Activated naive CD8-positive, alpha-beta T cell treated with anti-CD3 and anti-CD28 coated beads, Interleukin-2, amount 10 ng/mL, durations not matched to agents 7 days and 5 days (primary cell): ENCODE data around the gene METTL16. TPM values are rescaled to one million over a fixed set of nuclear protein-coding genes. Genes with fewer than 3 reads are reported as not detected.
"Not testable (repeated sequence)": the region's sequence is repeated elsewhere in the genome, so short reads cannot be mapped to it uniquely, and the experiment has no call there.

Experiments
- ATAC-seq: fragments of 150-1000 bp; cut with Tn5 transposase; one replicate; pipeline ENCODE4 v1.10.0; 2021; ENCODE audit warnings: low read depth, moderate library complexity
- POLR2A ChIA-PET: fragments of 350-600 bp; sonication (Branson Sonifier 250); formaldehyde crosslinking; loops from one replicate; lab custom pipeline; 2021; ENCODE audit warnings: antibody characterized with exemption; lab: Charles Lee
- DNase-seq: peaks from one replicate; pipeline ENCODE4 v3.0.0; 2021
- H3K27ac Mint-ChIP-seq: one replicate; pipeline ENCODE4 v1.8.0; 2022; ENCODE audit warnings: mild to moderate bottlenecking, mixed read lengths
- H3K27me3 Mint-ChIP-seq: one replicate; pipeline ENCODE4 v1.8.0; 2022; ENCODE audit warnings: mild to moderate bottlenecking, moderate library complexity, mixed read lengths
- H3K36me3 Mint-ChIP-seq: one replicate; pipeline ENCODE4 v1.8.0; 2021; ENCODE audit warnings: mild to moderate bottlenecking, mixed read lengths
- H3K4me1 Mint-ChIP-seq: one replicate; pipeline ENCODE4 v1.8.0; 2021; ENCODE audit warnings: mixed read lengths
- H3K4me3 Mint-ChIP-seq: one replicate; pipeline ENCODE4 v1.8.0; 2022; ENCODE audit warnings: mild to moderate bottlenecking, moderate library complexity, mixed read lengths
- H3K9me3 Mint-ChIP-seq: one replicate; pipeline ENCODE4 v1.8.0; 2021; ENCODE audit warnings: mixed read lengths
- total RNA-seq, 2 experiments: library from RNA; stranded (reverse); gene quantifications; one replicate each; pipeline ENCODE4 v1.2.3, GENCODE V29; 2021

METTL16 gene
- total RNA-seq = 10 to 100 TPM; 32.2 to 36.6 TPM

- Mint-ChIP-seq H3K4me3 (no peak within 1 kb of the TSS), H3K27ac (no peak within 1 kb of the TSS)
- DNase-seq = peak; percentile 93
These were observed at the start of gene METTL16 for GRCh38 chr17:2511462-2512369. TSS of gene METTL16 (minus strand) at chr17:2511888. CDS start at chr17:2502331, 9,557 bp downstream.

GRCh38 chr17:2560658-2561057, 49.0 kb upstream of the METTL16 start:
- Mint-ChIP-seq H3K27me3 (no peaks in the 10 kb centered on the region), H3K4me1 (peaks cover 9% of the 10 kb centered on the region), H3K9me3 (peaks cover 2% of the 10 kb centered on the region), H3K36me3 (no peaks in the 10 kb centered on the region), H3K4me3 (no peak overlapping the region), H3K27ac (no peak overlapping the region)
- DNase-seq (no peak), ATAC-seq (no peak)
- POLR2A ChIA-PET = interaction anchor here (0.7 kb wide), 2 partner anchors 101 to 253 kb away, joined by 3 to 4 read pairs; no protein-coding TSS in a partner anchor

More at GRCh38 chr17:2511462-2512369, at the start of gene METTL16:
- ATAC-seq = peak; percentile 99
- POLR2A ChIA-PET = interaction anchor here (1.0 to 2.1 kb wide), 3 partner anchors 11 to 81 kb away, joined by 3 to 16 read pairs (median 5); partner anchors contain the start of gene PAFAH1B1
- H3K36me3 Mint-ChIP-seq = peaks cover 10% of the 10 kb centered on the region
- H3K9me3 Mint-ChIP-seq = no peaks in the 10 kb centered on the region
- no peaks in the 10 kb centered on the region for H3K27me3 Mint-ChIP-seq
- peaks cover 21% of the 10 kb centered on the region for H3K4me1 Mint-ChIP-seq

GRCh38 chr17:2551928-2552327, 40.2 kb upstream of the METTL16 start:
- DNase-seq (no peak), ATAC-seq (no peak)
- H3K4me1 Mint-ChIP-seq = no peaks in the 10 kb centered on the region
- H3K36me3 Mint-ChIP-seq = no peaks in the 10 kb centered on the region
- H3K9me3 Mint-ChIP-seq = no peaks in the 10 kb centered on the region
- H3K4me3 Mint-ChIP-seq = no peak overlapping the region
- peaks cover 6% of the 10 kb centered on the region for H3K27me3 Mint-ChIP-seq
- POLR2A ChIA-PET = no interaction called here
- H3K27ac Mint-ChIP-seq = no peak overlapping the region

GRCh38 chr17:2551493-2551892, 39.8 kb upstream of the METTL16 start:
- POLR2A ChIA-PET = no interaction called here
- H3K4me3 Mint-ChIP-seq = no peak overlapping the region
- DNase-seq (no peak), ATAC-seq (no peak)
- H3K27ac Mint-ChIP-seq = no peak overlapping the region
- H3K9me3 Mint-ChIP-seq = no peaks in the 10 kb centered on the region
- no peaks in the 10 kb centered on the region for H3K4me1 Mint-ChIP-seq
- H3K27me3 Mint-ChIP-seq = peaks cover 6% of the 10 kb centered on the region
- no peaks in the 10 kb centered on the region for H3K36me3 Mint-ChIP-seq

GRCh38 chr17:2549392-2550211, 37.9 kb upstream of the METTL16 start:
- POLR2A ChIA-PET = no interaction called here
- DNase-seq (no peak), ATAC-seq (no peak)
- no peaks in the 10 kb centered on the region for H3K4me1 Mint-ChIP-seq
- H3K36me3 Mint-ChIP-seq = no peaks in the 10 kb centered on the region
- H3K27ac Mint-ChIP-seq = no peak overlapping the region
- H3K4me3 Mint-ChIP-seq = no peak overlapping the region
- H3K9me3 Mint-ChIP-seq = no peaks in the 10 kb centered on the region
- H3K27me3 Mint-ChIP-seq = peaks cover 6% of the 10 kb centered on the region

GRCh38 chr17:2548026-2548425, 36.3 kb upstream of the METTL16 start:
- H3K4me1 Mint-ChIP-seq, H3K9me3 Mint-ChIP-seq, ATAC-seq, H3K4me3 Mint-ChIP-seq, H3K36me3 Mint-ChIP-seq, H3K27me3 Mint-ChIP-seq, DNase-seq, H3K27ac Mint-ChIP-seq: not testable (repeated sequence)
- POLR2A ChIA-PET = interaction anchor here (0.6 to 0.7 kb wide), 2 partner anchors 57 to 140 kb away, joined by 3 to 5 read pairs; no protein-coding TSS in a partner anchor

GRCh38 chr17:2547176-2547575, 35.5 kb upstream of the METTL16 start:
- DNase-seq = no peak
- no peak overlapping the region for H3K27ac Mint-ChIP-seq
- no peaks in the 10 kb centered on the region for H3K9me3 Mint-ChIP-seq
- POLR2A ChIA-PET = interaction anchor here (0.6 to 0.7 kb wide), 2 partner anchors 27 to 141 kb away, joined by 3 to 5 read pairs; no protein-coding TSS in a partner anchor
- peaks cover 6% of the 10 kb centered on the region for H3K27me3 Mint-ChIP-seq
- H3K4me1 Mint-ChIP-seq = peaks cover 4% of the 10 kb centered on the region
- no peak overlapping the region for H3K4me3 Mint-ChIP-seq
- ATAC-seq = no peak
- no peaks in the 10 kb centered on the region for H3K36me3 Mint-ChIP-seq

- H3K9me3 Mint-ChIP-seq = no peaks in the 10 kb centered on the region
- H3K4me3 Mint-ChIP-seq = no peak overlapping the region
- no peak for DNase-seq
- POLR2A ChIA-PET = no interaction called here
- peaks cover 4% of the 10 kb centered on the region for H3K4me1 Mint-ChIP-seq
- ATAC-seq = no peak
- H3K27ac Mint-ChIP-seq = no peak overlapping the region
- H3K27me3 Mint-ChIP-seq = peaks cover 3% of the 10 kb centered on the region
- no peaks in the 10 kb centered on the region for H3K36me3 Mint-ChIP-seq
These were observed 33.7 kb upstream of the METTL16 start for GRCh38 chr17:2545393-2545792.

- no peak overlapping the region for H3K4me3 Mint-ChIP-seq
- H3K9me3 Mint-ChIP-seq = no peaks in the 10 kb centered on the region
- no peaks in the 10 kb centered on the region for H3K36me3 Mint-ChIP-seq
- ATAC-seq (no peak), DNase-seq (no peak)
- H3K27ac Mint-ChIP-seq = no peak overlapping the region
- no peaks in the 10 kb centered on the region for H3K27me3 Mint-ChIP-seq
- POLR2A ChIA-PET = no interaction called here
- peaks cover 5% of the 10 kb centered on the region for H3K4me1 Mint-ChIP-seq
These were observed 30.8 kb upstream of the METTL16 start for GRCh38 chr17:2542456-2542855.

GRCh38 chr17:2542056-2542455, 30.4 kb upstream of the METTL16 start:
- no peak overlapping the region for H3K27ac Mint-ChIP-seq
- ATAC-seq = no peak
- no peaks in the 10 kb centered on the region for H3K9me3 Mint-ChIP-seq
- H3K27me3 Mint-ChIP-seq = no peaks in the 10 kb centered on the region
- no peaks in the 10 kb centered on the region for H3K36me3 Mint-ChIP-seq
- no peak for DNase-seq
- no peak overlapping the region for H3K4me3 Mint-ChIP-seq
- H3K4me1 Mint-ChIP-seq = peaks cover 5% of the 10 kb centered on the region
- POLR2A ChIA-PET = no interaction called here

GRCh38 chr17:2537579-2537978, 25.9 kb upstream of the METTL16 start:
- H3K4me1 Mint-ChIP-seq, H3K27me3 Mint-ChIP-seq, H3K4me3 Mint-ChIP-seq, H3K27ac Mint-ChIP-seq, POLR2A ChIA-PET, H3K9me3 Mint-ChIP-seq, ATAC-seq, DNase-seq, H3K36me3 Mint-ChIP-seq: not testable (repeated sequence)

- ATAC-seq (no peak), DNase-seq (no peak)
- POLR2A ChIA-PET = no interaction called here
- Mint-ChIP-seq H3K4me1 (peaks cover 9% of the 10 kb centered on the region), H3K36me3 (no peaks in the 10 kb centered on the region), H3K9me3 (no peaks in the 10 kb centered on the region), H3K27ac (no peak overlapping the region), H3K4me3 (no peak overlapping the region), H3K27me3 (no peaks in the 10 kb centered on the region)
These were observed 20.5 kb upstream of the METTL16 start for GRCh38 chr17:2532146-2532720.
